MM.1S (cell line): ENCODE data around the gene DLEC1.

ENCODE experiments used
- DNase-seq: peaks from one replicate; pipeline ENCODE4 v3.0.0-alpha.2; 2015
- H2AFZ ChIP-seq: fragments of 300-600 bp; sonication (generic); 2 replicates; pipeline ENCODE4 v1.6.0; 2016; ENCODE audit warnings: antibody characterized with exemption, low read length
- H3F3A ChIP-seq: fragments of 300-600 bp; sonication (generic); 2 replicates; pipeline ENCODE4 v1.6.1; 2016; ENCODE audit warnings: mild to moderate bottlenecking, antibody characterized with exemption, low read length, moderate library complexity, mixed read lengths; ENCODE audit not compliant: insufficient read depth
- H3K27ac ChIP-seq: fragments of 300-600 bp; sonication (generic); 2 replicates; pipeline ENCODE4 v1.5.1; 2016; ENCODE audit warnings: mild to moderate bottlenecking, low read length
- H3K27me3 ChIP-seq: fragments of 300-600 bp; sonication (generic); replicated peaks from 2 replicates; pipeline ENCODE4 v1.6.0; 2016; ENCODE audit warnings: low read length; ENCODE audit not compliant: insufficient read depth
- H3K36me3 ChIP-seq: fragments of 300-600 bp; sonication (generic); replicated peaks from 2 replicates; pipeline ENCODE4 v1.6.1; 2016; ENCODE audit warnings: mild to moderate bottlenecking, low read length, mixed read lengths; ENCODE audit not compliant: insufficient read depth
- H3K4me1 ChIP-seq: fragments of 300-600 bp; sonication (generic); 2 replicates; pipeline ENCODE4 v1.6.1; 2016; ENCODE audit warnings: low read length, mixed read lengths
- H3K4me2 ChIP-seq: fragments of 300-600 bp; sonication (generic); 2 replicates; pipeline ENCODE4 v1.6.0; 2016; ENCODE audit warnings: low read depth, low read length
- H3K4me3 ChIP-seq: fragments of 300-600 bp; sonication (generic); 2 replicates; pipeline ENCODE4 v1.5.1; 2016; ENCODE audit warnings: low read length, mixed read lengths
- H3K79me2 ChIP-seq: fragments of 300-600 bp; sonication (generic); 2 replicates; pipeline ENCODE4 v1.6.1; 2016; ENCODE audit warnings: mixed run types, low read length, mixed read lengths
- H3K9ac ChIP-seq: fragments of 300-600 bp; sonication (generic); 2 replicates; pipeline ENCODE4 v1.6.1; 2016; ENCODE audit warnings: low read length, mixed read lengths
- H3K9me2 ChIP-seq: fragments of 300-600 bp; sonication (generic); replicated peaks from 2 replicates; pipeline ENCODE4 v1.6.1; 2016; ENCODE audit warnings: mild to moderate bottlenecking, low read length, mixed read lengths; ENCODE audit not compliant: insufficient read depth
- H3K9me3 ChIP-seq: fragments of 300-600 bp; sonication (generic); replicated peaks from 2 replicates; pipeline ENCODE4 v1.6.1; 2016; ENCODE audit warnings: mild to moderate bottlenecking, low read length, mixed read lengths; ENCODE audit not compliant: insufficient read depth
- H4K20me1 ChIP-seq: fragments of 300-600 bp; sonication (generic); 2 replicates; pipeline ENCODE4 v1.6.1; 2016; ENCODE audit warnings: mild to moderate bottlenecking, low read length, moderate library complexity, mixed read lengths; ENCODE audit not compliant: insufficient read depth
- EZH2 ChIP-seq: fragments of 300-600 bp; sonication (generic); optimal IDR thresholded peaks from 2 replicates; pipeline ENCODE3; 2017; ENCODE audit warnings: low read depth, mild to moderate bottlenecking, antibody characterized with exemption, low read length, mixed read lengths
- EZH2phosphoT487 ChIP-seq: fragments of 300-600 bp; sonication (generic); IDR thresholded peaks from 2 replicates; pipeline ENCODE4 v1.6.1; 2018; ENCODE audit warnings: antibody characterized with exemption, low read length
- TF ChIP-seq, protein P1 (sequence below): fragments of 300-600 bp; sonication (generic); IDR thresholded peaks from 2 replicates; pipeline ENCODE4 v1.5.1; 2016; ENCODE audit warnings: antibody characterized with exemption, low read length, mixed read lengths

DLEC1 gene

DNA sequence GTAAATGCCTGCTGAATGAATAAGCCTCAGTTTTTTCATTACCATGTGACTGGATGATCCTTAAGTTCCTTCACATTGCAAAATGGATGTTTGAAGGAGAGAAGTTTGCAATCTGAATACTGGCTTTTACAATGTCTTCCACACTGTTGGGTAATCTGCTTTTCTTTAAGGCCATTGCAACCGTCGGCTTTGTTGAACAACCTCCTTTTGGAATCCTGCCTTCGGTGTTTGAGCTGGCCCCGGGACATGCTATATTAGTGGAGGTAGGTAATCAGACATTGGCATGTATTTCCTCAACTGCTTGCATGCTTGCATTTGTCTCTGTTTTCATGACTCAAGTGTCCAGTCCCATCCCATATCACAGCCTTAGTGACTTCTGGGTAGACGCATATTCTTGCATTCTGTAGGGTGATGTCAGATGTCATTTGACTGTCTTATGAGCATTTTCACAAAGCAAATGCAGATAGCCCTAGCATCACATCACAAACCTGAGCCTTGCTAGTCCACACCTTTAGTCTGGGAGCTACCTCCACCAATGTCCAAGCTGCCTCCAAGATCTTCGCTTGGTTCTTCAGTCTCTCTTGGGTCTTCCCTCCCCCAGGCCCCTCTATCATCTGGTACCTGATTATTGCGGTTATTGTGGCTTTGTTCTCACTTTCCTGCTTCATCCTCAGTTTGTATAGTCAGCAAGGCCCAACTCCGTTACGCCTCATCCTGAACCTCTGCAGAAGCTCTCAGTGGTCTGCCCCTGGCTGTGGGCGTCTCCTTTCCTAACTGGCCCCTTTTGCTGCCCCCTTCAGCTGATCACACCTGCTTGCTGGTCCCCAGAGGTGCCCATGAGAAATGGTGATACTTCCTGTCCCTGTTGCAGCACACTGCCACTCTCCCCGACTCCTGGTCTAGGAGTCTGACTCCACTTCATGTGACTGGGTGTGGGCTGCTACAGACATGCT is 49.4 kb downstream of the DLEC1 start:
- no peaks in the 10 kb centered on the region for H3K36me3 ChIP-seq
- H3K9me2 ChIP-seq, result no peaks in the 10 kb centered on the region
- no peak overlapping the region for H3K4me3 ChIP-seq
- no peaks in the 10 kb centered on the region for H3K79me2 ChIP-seq
- H3K9ac ChIP-seq, result no peak overlapping the region
- no peak overlapping the region for H3K4me2 ChIP-seq
- no peaks in the 10 kb centered on the region for H4K20me1 ChIP-seq
- H3K9me3 ChIP-seq, result no peaks in the 10 kb centered on the region
- no peaks in the 10 kb centered on the region for H3F3A ChIP-seq
- no peak for DNase-seq
- H3K4me1 ChIP-seq, result no peaks in the 10 kb centered on the region
- H3K27ac ChIP-seq, result no peak overlapping the region
- no peak overlapping the region for H2AFZ ChIP-seq
- TF ChIP-seq EZH2 (no peak), EZH2phosphoT487 (no peak)
- TF ChIP-seq, protein P1, sequence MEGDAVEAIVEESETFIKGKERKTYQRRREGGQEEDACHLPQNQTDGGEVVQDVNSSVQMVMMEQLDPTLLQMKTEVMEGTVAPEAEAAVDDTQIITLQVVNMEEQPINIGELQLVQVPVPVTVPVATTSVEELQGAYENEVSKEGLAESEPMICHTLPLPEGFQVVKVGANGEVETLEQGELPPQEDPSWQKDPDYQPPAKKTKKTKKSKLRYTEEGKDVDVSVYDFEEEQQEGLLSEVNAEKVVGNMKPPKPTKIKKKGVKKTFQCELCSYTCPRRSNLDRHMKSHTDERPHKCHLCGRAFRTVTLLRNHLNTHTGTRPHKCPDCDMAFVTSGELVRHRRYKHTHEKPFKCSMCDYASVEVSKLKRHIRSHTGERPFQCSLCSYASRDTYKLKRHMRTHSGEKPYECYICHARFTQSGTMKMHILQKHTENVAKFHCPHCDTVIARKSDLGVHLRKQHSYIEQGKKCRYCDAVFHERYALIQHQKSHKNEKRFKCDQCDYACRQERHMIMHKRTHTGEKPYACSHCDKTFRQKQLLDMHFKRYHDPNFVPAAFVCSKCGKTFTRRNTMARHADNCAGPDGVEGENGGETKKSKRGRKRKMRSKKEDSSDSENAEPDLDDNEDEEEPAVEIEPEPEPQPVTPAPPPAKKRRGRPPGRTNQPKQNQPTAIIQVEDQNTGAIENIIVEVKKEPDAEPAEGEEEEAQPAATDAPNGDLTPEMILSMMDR, result no peak
- no peaks in the 10 kb centered on the region for H3K27me3 ChIP-seq

DNA sequence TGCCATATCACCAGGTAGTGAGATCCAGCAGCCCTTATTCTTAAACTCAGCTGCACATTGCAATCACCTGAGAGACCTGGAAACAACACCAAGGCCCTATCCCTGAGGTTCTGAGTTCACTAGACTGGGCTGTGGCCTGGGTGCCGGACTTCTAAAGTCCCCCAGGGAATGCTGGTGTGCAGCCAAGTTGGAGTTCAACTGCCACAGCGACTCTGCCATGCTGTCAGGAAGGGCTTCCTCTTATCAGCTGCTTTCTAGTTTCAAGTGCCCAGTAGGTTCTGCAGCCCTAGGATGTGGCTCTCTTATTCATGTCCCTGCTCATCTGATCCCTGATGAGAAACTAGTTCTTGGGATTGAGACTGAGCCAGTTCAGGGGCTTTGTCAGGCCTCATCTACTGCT is 50.2 kb downstream of the DLEC1 start:
- H3K4me2 ChIP-seq, result no peak overlapping the region
- H3K79me2 ChIP-seq, result no peaks in the 10 kb centered on the region
- no peaks in the 10 kb centered on the region for H4K20me1 ChIP-seq
- H3K27me3 ChIP-seq, result no peaks in the 10 kb centered on the region
- no peaks in the 10 kb centered on the region for H3K9me2 ChIP-seq
- H3K36me3 ChIP-seq, result no peaks in the 10 kb centered on the region
- H3K9ac ChIP-seq, result no peak overlapping the region
- H3K27ac ChIP-seq, result no peak overlapping the region
- H3K4me3 ChIP-seq, result no peak overlapping the region
- H3K9me3 ChIP-seq, result no peaks in the 10 kb centered on the region
- H3K4me1 ChIP-seq, result no peaks in the 10 kb centered on the region
- H2AFZ ChIP-seq, result no peak overlapping the region
- TF ChIP-seq, protein P1, result no peak
- TF ChIP-seq EZH2 (no peak), EZH2phosphoT487 (no peak)
- DNase-seq, result no peak
- no peaks in the 10 kb centered on the region for H3F3A ChIP-seq

DNA sequence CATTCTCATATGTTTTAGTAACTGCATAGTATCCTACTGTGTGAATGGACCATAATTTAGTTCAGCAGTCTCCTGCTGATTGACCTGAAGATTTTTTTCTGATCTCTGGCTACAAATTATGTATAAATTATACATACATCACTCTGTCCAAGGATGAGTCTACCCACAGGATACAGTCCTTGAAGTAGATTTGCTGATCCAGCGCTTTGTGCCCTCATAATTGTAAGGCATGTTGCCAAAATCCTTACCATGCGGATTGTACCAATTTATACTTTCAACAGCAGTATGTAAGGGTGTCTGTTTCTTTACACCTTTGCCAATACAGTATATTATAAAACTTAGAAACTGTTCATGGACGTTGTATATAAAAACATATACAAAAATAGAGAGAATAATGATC is 51.4 kb downstream of the DLEC1 start:
- TF ChIP-seq EZH2phosphoT487 (no peak), EZH2 (no peak)
- TF ChIP-seq, protein P1, result no peak
- Histone ChIP-seq H2AFZ (no peak overlapping the region), H3K9me3 (no peaks in the 10 kb centered on the region), H3K4me3 (no peak overlapping the region), H3K36me3 (no peaks in the 10 kb centered on the region), H4K20me1 (no peaks in the 10 kb centered on the region), H3K27ac (no peak overlapping the region), H3K27me3 (no peaks in the 10 kb centered on the region), H3K79me2 (no peaks in the 10 kb centered on the region), H3F3A (no peaks in the 10 kb centered on the region), H3K9me2 (no peaks in the 10 kb centered on the region), H3K4me2 (no peak overlapping the region), H3K4me1 (no peaks in the 10 kb centered on the region), H3K9ac (no peak overlapping the region)
- no peak for DNase-seq
